ENCODE results near the gene ZNF524. TPM values are rescaled to one million over a fixed set of nuclear protein-coding genes. Genes with fewer than 3 reads are reported as not detected.

ZNF524 gene
- total RNA-seq, 1 donor from 2014 or later: 37.8 TPM

- no peak for DNase-seq (ENCODE audit: low spot score)
These were observed 2.3 kb downstream of the ZNF524 start for GRCh38 chr19:55602104-55603001.

- no peak for DNase-seq (ENCODE audit: low spot score)
These were observed 3.0 kb downstream of the ZNF524 start for GRCh38 chr19:55603115-55603514.

GRCh38 chr19:55603581-55604292 is 3.6 kb downstream of the ZNF524 start:
- DNase-seq (ENCODE audit: low spot score): no peak

- peak; percentile 97 for DNase-seq (ENCODE audit: low spot score)
These were observed 5.1 kb downstream of the ZNF524 start for GRCh38 chr19:55605207-55605636.

- DNase-seq (ENCODE audit: low spot score): peak; percentile 71
These were observed 5.8 kb downstream of the ZNF524 start, which contains the start of gene ZNF865 for GRCh38 chr19:55605637-55606470. ZNF865 (plus strand) TSS chr19:55605647; CDS start chr19:55613619, 7,972 bp downstream.

- no peak for DNase-seq (ENCODE audit: low spot score)
These were observed 6.3 kb downstream of the ZNF524 start for GRCh38 chr19:55606471-55606787.

- no peak for DNase-seq (ENCODE audit: low spot score)
These were observed 6.7 kb downstream of the ZNF524 start for GRCh38 chr19:55606817-55607216.

GRCh38 chr19:55609326-55609725 is 9.2 kb downstream of the ZNF524 start:
- DNase-seq (ENCODE audit: low spot score): no peak

- no peak for DNase-seq (ENCODE audit: low spot score)
These were observed 11.4 kb downstream of the ZNF524 start for GRCh38 chr19:55611300-55611982.

- no peak for DNase-seq (ENCODE audit: low spot score)
These were observed 12.0 kb downstream of the ZNF524 start for GRCh38 chr19:55611983-55612645.

- DNase-seq (ENCODE audit: low spot score): no peak
These were observed 13.3 kb downstream of the ZNF524 start for GRCh38 chr19:55613396-55613795.

- no peak for DNase-seq (ENCODE audit: low spot score)
These were observed 14.0 kb downstream of the ZNF524 start for GRCh38 chr19:55613930-55614710.

GRCh38 chr19:55614711-55615542 is 14.8 kb downstream of the ZNF524 start:
- no peak for DNase-seq (ENCODE audit: low spot score)

- no peak for DNase-seq (ENCODE audit: low spot score)
These were observed 15.7 kb downstream of the ZNF524 start for GRCh38 chr19:55615543-55616394.

- no peak for DNase-seq (ENCODE audit: low spot score)
These were observed 16.3 kb downstream of the ZNF524 start for GRCh38 chr19:55616395-55616875.

GRCh38 chr19:55617426-55617825 is 17.3 kb downstream of the ZNF524 start:
- DNase-seq (ENCODE audit: low spot score): no peak

GRCh38 chr19:55618426-55618825 is 18.3 kb downstream of the ZNF524 start:
- DNase-seq (ENCODE audit: low spot score): no peak

GRCh38 chr19:55619286-55619685 is 19.2 kb downstream of the ZNF524 start:
- DNase-seq (ENCODE audit: low spot score): no peak

Data from mucosa of gallbladder (tissue), 1 donor.